A549 (cell line): ENCODE measurements around the gene MORF4L1. TPM values are rescaled to one million over a fixed set of nuclear protein-coding genes. Genes with fewer than 3 reads are reported as not detected.

Source experiments
- ATAC-seq, 2 experiments: fragments of 200-7000 bp in 1 of 2; fragments of >200 bp in 1 of 2; cut with Nextera tagmentation in 1 of 2; cut with Tn5 transposase in 1 of 2; 3 replicates each; pipeline versions ENCODE4 v1.8.0 to v1.9.1; 2018 to 2020; ENCODE audit warnings: mild to moderate bottlenecking in 1 of 2, moderate library complexity in 1 of 2
- CTCF ChIA-PET: fragments of 300-600 bp; sonication (Branson Sonifier 250); formaldehyde crosslinking; extraction: SDS; loops from one replicate; lab custom pipeline; 2021; ENCODE audit warnings: antibody characterized with exemption, inconsistent platforms; lab: Yijun Ruan, JAX
- POLR2A ChIA-PET: fragments of 350-600 bp; formaldehyde crosslinking; extraction: SDS; loops from one replicate; lab custom pipeline; 2021; ENCODE audit warnings: antibody characterized with exemption, inconsistent platforms; lab: Yijun Ruan, JAX
- DNase-seq, 2 experiments: peaks; one replicate each; pipeline versions ENCODE4 v3.0.0 to v3.0.0-alpha.2; 2011 to 2016; ENCODE audit warnings: low read depth in 1 of 2, low spot score in 1 of 2
- FAIRE-seq: peaks from 2 replicates; lab custom pipeline; 2011; peaks lifted over from hg19 to GRCh38; lab: Jason Lieb, UNC
- H3K27ac ChIP-seq, 2 experiments: fragments of >200 bp; sonication (Bioruptor Twin); formaldehyde crosslinking; 3 replicates each; pipeline ENCODE4 v1.5.1; 2016 to 2017
- H3K4me1 ChIP-seq: fragments of >200 bp; sonication (Bioruptor Twin); formaldehyde crosslinking; 3 replicates; pipeline ENCODE4 v1.6.1; 2016
- H3K4me2 ChIP-seq: fragments of >200 bp; sonication (Bioruptor Twin); formaldehyde crosslinking; 3 replicates; pipeline ENCODE4 v1.6.1; 2016
- H3K4me3 ChIP-seq: fragments of >200 bp; sonication (Bioruptor Twin); formaldehyde crosslinking; 3 replicates; pipeline ENCODE4 v1.5.1; 2016
- H3K9me3 ChIP-seq: fragments of >200 bp; sonication (Bioruptor Twin); formaldehyde crosslinking; 3 replicates; pipeline ENCODE4 v1.6.1; 2016
- CBX8 ChIP-seq: fragments of 200-600 bp; sonication (generic); IDR thresholded peaks from 2 replicates; pipeline ENCODE4 v1.6.1; 2016
- CEBPB ChIP-seq, 2 experiments: fragments of >200 bp in 1 of 2; sonication (Bioruptor Twin) in 1 of 2; formaldehyde crosslinking in 1 of 2; IDR thresholded peaks; 2 replicates each; pipeline ENCODE4 v1.6.1; 2012 to 2016
- CHD2 ChIP-seq: fragments of 150-350 bp; IDR thresholded peaks from 2 replicates; pipeline ENCODE4 v1.6.1; 2014; ENCODE audit warnings: low read length; ENCODE audit not compliant: partially characterized antibody
- EHMT2 ChIP-seq: fragments of 200-600 bp; sonication (generic); IDR thresholded peaks from 2 replicates; pipeline ENCODE4 v1.6.1; 2016; ENCODE audit warnings: antibody characterized with exemption, low read depth, mild to moderate bottlenecking, moderate library complexity
- EP300 ChIP-seq, 2 experiments: fragments of >200 bp; sonication (Bioruptor Twin); formaldehyde crosslinking; IDR thresholded peaks; 2 replicates in 1 of 2; 3 replicates in 1 of 2; pipeline ENCODE4 v1.6.1; 2016 to 2017
- ESRRA ChIP-seq: fragments of 150-350 bp; IDR thresholded peaks from 2 replicates; pipeline ENCODE4 v1.6.1; 2014; ENCODE audit warnings: mild to moderate bottlenecking, low read length, borderline replicate concordance
- FOSB ChIP-seq: fragments of 250-450 bp; sonication (Bioruptor Pico); IDR thresholded peaks from 2 replicates; pipeline ENCODE4 v1.5.0; 2020; ENCODE audit warnings: mild to moderate bottlenecking, moderate library complexity
- FOSL2 ChIP-seq, 2 experiments: fragments of 450-650 bp in 1 of 2; fragments of >200 bp in 1 of 2; sonication (Bioruptor Twin) in 1 of 2; formaldehyde crosslinking; IDR thresholded peaks; 2 replicates each; pipeline versions ENCODE4 v1.5.0 to v1.6.1; 2016 to 2020; ENCODE audit warnings: mild to moderate bottlenecking in 1 of 2, moderate library complexity in 1 of 2
- HOXA7 ChIP-seq: fragments of 250-450 bp; sonication (Bioruptor Pico); IDR thresholded peaks from 2 replicates; pipeline ENCODE4 v1.5.0; 2020; ENCODE audit warnings: mild to moderate bottlenecking, moderate library complexity
- KDM1A ChIP-seq: fragments of 200-600 bp; sonication (generic); IDR thresholded peaks from 2 replicates; pipeline ENCODE4 v1.6.1; 2016; ENCODE audit warnings: low read depth, mild to moderate bottlenecking
- KDM5A ChIP-seq: fragments of 200-600 bp; sonication (generic); IDR thresholded peaks from 2 replicates; pipeline ENCODE4 v1.6.1; 2016; ENCODE audit warnings: antibody characterized with exemption, mild to moderate bottlenecking
- NPAS2 ChIP-seq: fragments of 250-450 bp; sonication (Bioruptor Pico); IDR thresholded peaks from 2 replicates; pipeline ENCODE4 v1.8.0; 2022; ENCODE audit warnings: mild to moderate bottlenecking, moderate library complexity, borderline replicate concordance
- PHF8 ChIP-seq: fragments of 200-600 bp; sonication (generic); IDR thresholded peaks from 2 replicates; pipeline ENCODE4 v1.6.1; 2016; ENCODE audit warnings: low read depth, mild to moderate bottlenecking, antibody characterized with exemption, moderate library complexity, borderline replicate concordance
- POLR2A ChIP-seq: IDR thresholded peaks from 2 replicates; pipeline ENCODE4 v1.6.1; 2012; ENCODE audit warnings: mild to moderate bottlenecking, low read length
- POLR2AphosphoS2 ChIP-seq: conservative IDR thresholded peaks from 2 replicates; pipeline ENCODE4 v1.6.1; 2012; ENCODE audit warnings: low read length, improper control_type of control experiment, inconsistent platforms
- RAD21 ChIP-seq, 2 experiments: fragments of >200 bp in 1 of 2; sonication (Bioruptor Twin) in 1 of 2; formaldehyde crosslinking in 1 of 2; IDR thresholded peaks in 1 of 2; conservative IDR thresholded peaks in 1 of 2; 2 replicates in 1 of 2; 3 replicates in 1 of 2; pipeline ENCODE4 v1.6.1; 2012 to 2018; ENCODE audit warnings: inconsistent platforms in 1 of 2
- RARB ChIP-seq: fragments of 250-450 bp; sonication (Bioruptor Pico); IDR thresholded peaks from 2 replicates; pipeline ENCODE4 v1.8.0; 2021; ENCODE audit warnings: mild to moderate bottlenecking, moderate library complexity
- TFCP2L1 ChIP-seq: fragments of 250-450 bp; sonication (Bioruptor Pico); IDR thresholded peaks from 2 replicates; pipeline ENCODE4 v1.5.0; 2021; ENCODE audit warnings: mild to moderate bottlenecking
- TP53 ChIP-seq: fragments of 250-450 bp; sonication (Bioruptor Pico); IDR thresholded peaks from 2 replicates; pipeline ENCODE4 v1.5.0; 2021; ENCODE audit warnings: mild to moderate bottlenecking, moderate library complexity
- ZC3H11A ChIP-seq: fragments of 450-650 bp; IDR thresholded peaks from 2 replicates; pipeline ENCODE4 v1.6.1; 2014; ENCODE audit warnings: antibody characterized with exemption, mild to moderate bottlenecking
- ZFP36 ChIP-seq: fragments of 450-650 bp; IDR thresholded peaks from 2 replicates; pipeline ENCODE4 v1.6.1; 2014; ENCODE audit warnings: borderline replicate concordance; ENCODE audit not compliant: partially characterized antibody
- WGBS: methylation state at CpG from one replicate; pipeline ENCODE4 v1.1.6; 2017; ENCODE audit errors: missing lambda C conversion rate; 5-methylcytosine and 5-hydroxymethylcytosine counted together
- polyA plus RNA-seq, 4 experiments: library from polyadenylated mRNA; depleted of rRNA in 3 of 4; stranded (reverse); fragments of >200 nt; fragmentation: RNase III in 1 of 4; extraction: RNeasy Plus Mini Kit Qiagen cat#74134 plus additional on column Dnase treatment in 1 of 4; gene quantifications; 2 replicates in 3 of 4; 3 replicates in 1 of 4; pipeline ENCODE4 v1.2.3, GENCODE V29; 2011 to 2017
- TF ChIP-seq, protein P1 (sequence below): fragments of 250-450 bp; sonication (Bioruptor Pico); IDR thresholded peaks from 2 replicates; pipeline ENCODE4 v1.5.0; 2020; ENCODE audit warnings: low read depth, mild to moderate bottlenecking, moderate library complexity
- TF ChIP-seq, protein P2 (sequence below): fragments of >200 bp; sonication (Bioruptor Twin); formaldehyde crosslinking; IDR thresholded peaks from 3 replicates; pipeline ENCODE4 v1.6.1; 2016
- TF ChIP-seq, protein P3 (sequence below): fragments of >200 bp; sonication (Bioruptor Twin); formaldehyde crosslinking; IDR thresholded peaks from 2 replicates; pipeline ENCODE4 v1.6.1; 2016
- TF ChIP-seq, protein P4 (sequence below): fragments of 250-450 bp; sonication (Bioruptor Pico); IDR thresholded peaks from 2 replicates; pipeline ENCODE4 v1.5.0; 2021; ENCODE audit warnings: mild to moderate bottlenecking, moderate library complexity, borderline replicate concordance

MORF4L1 gene
- polyA plus RNA-seq, 2 of the 4 experiments (the other 2 are of a cell fraction) = 498 to 927 TPM

- H3K4me3 ChIP-seq = no peak overlapping the region
- H3K27ac ChIP-seq = no peak overlapping the region
- CTCF ChIA-PET = interaction anchor here (0.7 to 4.4 kb wide), 10 partner anchors 7 to 283 kb away, joined by 3 to 28 read pairs (median 7); no protein-coding TSS in a partner anchor
- FAIRE-seq = no peak
- TF ChIP-seq ESRRA (no peak), CBX8 (no peak), PHF8 (no peak), RARB (CRISPR knock-in tag) (no peak), KDM1A (no peak), FOSL2 (IDR thresholded peaks at IDR 0.05) (no peak), FOSL2 (CRISPR knock-in tag; IDR thresholded peaks at IDR 0.05) (no peak), POLR2AphosphoS2 (no peak), FOSB (CRISPR knock-in tag) (no peak), TP53 (no peak)
- TF ChIP-seq, protein P1, sequence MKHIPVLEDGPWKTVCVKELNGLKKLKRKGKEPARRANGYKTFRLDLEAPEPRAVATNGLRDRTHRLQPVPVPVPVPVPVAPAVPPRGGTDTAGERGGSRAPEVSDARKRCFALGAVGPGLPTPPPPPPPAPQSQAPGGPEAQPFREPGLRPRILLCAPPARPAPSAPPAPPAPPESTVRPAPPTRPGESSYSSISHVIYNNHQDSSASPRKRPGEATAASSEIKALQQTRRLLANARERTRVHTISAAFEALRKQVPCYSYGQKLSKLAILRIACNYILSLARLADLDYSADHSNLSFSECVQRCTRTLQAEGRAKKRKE (CRISPR knock-in tag) = no peak
- TF ChIP-seq, protein P2, sequence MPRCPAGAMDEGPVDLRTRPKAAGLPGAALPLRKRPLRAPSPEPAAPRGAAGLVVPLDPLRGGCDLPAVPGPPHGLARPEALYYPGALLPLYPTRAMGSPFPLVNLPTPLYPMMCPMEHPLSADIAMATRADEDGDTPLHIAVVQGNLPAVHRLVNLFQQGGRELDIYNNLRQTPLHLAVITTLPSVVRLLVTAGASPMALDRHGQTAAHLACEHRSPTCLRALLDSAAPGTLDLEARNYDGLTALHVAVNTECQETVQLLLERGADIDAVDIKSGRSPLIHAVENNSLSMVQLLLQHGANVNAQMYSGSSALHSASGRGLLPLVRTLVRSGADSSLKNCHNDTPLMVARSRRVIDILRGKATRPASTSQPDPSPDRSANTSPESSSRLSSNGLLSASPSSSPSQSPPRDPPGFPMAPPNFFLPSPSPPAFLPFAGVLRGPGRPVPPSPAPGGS = no peak
- TF ChIP-seq, protein P3, sequence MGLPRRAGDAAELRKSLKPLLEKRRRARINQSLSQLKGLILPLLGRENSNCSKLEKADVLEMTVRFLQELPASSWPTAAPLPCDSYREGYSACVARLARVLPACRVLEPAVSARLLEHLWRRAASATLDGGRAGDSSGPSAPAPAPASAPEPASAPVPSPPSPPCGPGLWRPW = no peak
- no peaks in the 10 kb centered on the region for H3K9me3 ChIP-seq
- POLR2A ChIA-PET = no interaction called here
- H3K4me1 ChIP-seq = peaks cover 3% of the 10 kb centered on the region; the same call in 2 of the 3 replicates
- no peak for ATAC-seq
- no peak overlapping the region for H3K4me2 ChIP-seq
- no peak for DNase-seq
- 94% methylated on average over 14 of the region's 14 CpGs for whole genome bisulfite sequencing
Measured at GRCh38 chr15:78921940-78922339, 49.2 kb downstream of the MORF4L1 start.

- no peak overlapping the region for H3K4me2 ChIP-seq
- no peak overlapping the region for H3K27ac ChIP-seq
- CTCF ChIA-PET = interaction anchor here (0.6 to 5.3 kb wide), 12 partner anchors 8 to 353 kb away, joined by 3 to 28 read pairs (median 7); no protein-coding TSS in a partner anchor
- TF ChIP-seq HOXA7 (CRISPR knock-in tag) (no peak), NPAS2 (CRISPR knock-in tag) (no peak), CHD2 (no peak), CEBPB (IDR thresholded peaks at IDR 0.05) (no peak), TFCP2L1 (CRISPR knock-in tag) (no peak)
- TF ChIP-seq, protein P4, sequence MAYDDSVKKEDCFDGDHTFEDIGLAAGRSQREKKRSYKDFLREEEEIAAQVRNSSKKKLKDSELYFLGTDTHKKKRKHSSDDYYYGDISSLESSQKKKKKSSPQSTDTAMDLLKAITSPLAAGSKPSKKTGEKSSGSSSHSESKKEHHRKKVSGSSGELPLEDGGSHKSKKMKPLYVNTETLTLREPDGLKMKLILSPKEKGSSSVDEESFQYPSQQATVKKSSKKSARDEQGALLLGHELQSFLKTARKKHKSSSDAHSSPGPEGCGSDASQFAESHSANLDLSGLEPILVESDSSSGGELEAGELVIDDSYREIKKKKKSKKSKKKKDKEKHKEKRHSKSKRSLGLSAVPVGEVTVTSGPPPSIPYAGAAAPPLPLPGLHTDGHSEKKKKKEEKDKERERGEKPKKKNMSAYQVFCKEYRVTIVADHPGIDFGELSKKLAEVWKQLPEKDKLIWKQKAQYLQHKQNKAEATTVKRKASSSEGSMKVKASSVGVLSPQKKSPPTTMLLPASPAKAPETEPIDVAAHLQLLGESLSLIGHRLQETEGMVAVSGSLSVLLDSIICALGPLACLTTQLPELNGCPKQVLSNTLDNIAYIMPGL (CRISPR knock-in tag) = no peak
- POLR2A ChIA-PET = no interaction called here
- no peaks in the 10 kb centered on the region for H3K4me1 ChIP-seq
- no peaks in the 10 kb centered on the region for H3K9me3 ChIP-seq
- 96% methylated on average over 7 of the region's 7 CpGs for WGBS
- no peak for DNase-seq
- no peak overlapping the region for H3K4me3 ChIP-seq
- ATAC-seq = no peak
- no peak for FAIRE-seq
Measured at GRCh38 chr15:78922527-78922926, 49.8 kb downstream of the MORF4L1 start.

DNA sequence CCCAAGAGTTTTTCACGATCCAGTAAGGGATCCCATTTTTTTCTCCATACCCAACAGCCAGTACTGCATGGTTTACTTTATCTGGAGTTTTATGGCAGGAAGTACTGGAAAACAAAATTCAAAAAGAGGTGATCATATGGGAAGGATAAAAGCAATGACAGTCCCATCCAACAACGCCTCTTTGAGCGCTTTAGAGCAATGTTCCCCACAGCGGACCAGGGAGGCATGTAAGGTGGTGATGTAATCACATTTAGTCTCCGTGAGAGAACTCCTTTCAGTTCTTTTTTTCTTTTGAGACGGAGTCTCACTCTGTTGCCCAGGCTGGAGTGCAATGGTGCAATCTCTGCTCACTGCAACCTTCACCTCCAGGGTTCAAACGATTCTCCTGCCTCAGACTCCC, 50.3 kb downstream of the MORF4L1 start:
- ATAC-seq (no peak), DNase-seq (no peak), FAIRE-seq (no peak)
- POLR2A ChIA-PET = no interaction called here
- Histone ChIP-seq H3K4me2 (no peak overlapping the region), H3K9me3 (no peaks in the 10 kb centered on the region), H3K4me3 (no peak overlapping the region), H3K27ac (no peak overlapping the region), H3K4me1 (no peaks in the 10 kb centered on the region)
- 90% methylated on average over 7 of the region's 7 CpGs for whole genome bisulfite sequencing
- CTCF ChIA-PET = interaction anchor here (0.6 to 5.3 kb wide), 6 partner anchors 9 to 353 kb away, joined by 3 to 26 read pairs (median 10); no protein-coding TSS in a partner anchor
- TF ChIP-seq TP53 (no peak), ZC3H11A (no peak), EHMT2 (no peak), KDM5A (no peak), ZFP36 (no peak), POLR2AphosphoS2 (no peak), HOXA7 (CRISPR knock-in tag) (no peak), EP300 (IDR thresholded peaks at IDR 0.05) (no peak), RAD21 (conservative IDR thresholded peaks at IDR 0.05 in 1 of 2, IDR thresholded peaks at IDR 0.05 in 1 of 2) (no peak), POLR2A (no peak)
- TF ChIP-seq, protein P1 (CRISPR knock-in tag) = no peak
